WTC11 (cell line): ENCODE results near the gene TUBB2B. TPM values are rescaled to one million over a fixed set of nuclear protein-coding genes. Genes with fewer than 3 reads are reported as not detected.
A peak's percentile ranks its signal among the peaks of the same experiment; 100 is the strongest.

ENCODE experiments used
- ATAC-seq: fragments of 200-7000 bp; cut with Tn5 transposase; 2 replicates; pipeline ENCODE4 v1.10.0; 2021; ENCODE audit warnings: mild to moderate bottlenecking, moderate library complexity
- CTCF ChIA-PET: fragments of 300-600 bp; sonication (Branson Sonifier 250); formaldehyde crosslinking; loops from one replicate; lab custom pipeline; 2021; ENCODE audit warnings: antibody characterized with exemption; lab: Charles Lee
- POLR2A ChIA-PET: fragments of 350-600 bp; sonication (Branson Sonifier 250); formaldehyde crosslinking; loops from one replicate; lab custom pipeline; 2021; ENCODE audit warnings: antibody characterized with exemption; lab: Charles Lee
- DNase-seq: peaks from one replicate; pipeline ENCODE4 v3.0.0; 2021; ENCODE audit warnings: low spot score
- H3K27ac Mint-ChIP-seq: 2 replicates; pipeline ENCODE4 v1.8.0; 2021; ENCODE audit warnings: mixed read lengths
- H3K27me3 Mint-ChIP-seq: 2 replicates; pipeline ENCODE4 v1.8.0; 2021; ENCODE audit warnings: low read depth, mild to moderate bottlenecking, moderate library complexity, mixed read lengths
- H3K36me3 Mint-ChIP-seq: 2 replicates; pipeline ENCODE4 v1.8.0; 2021; ENCODE audit warnings: mixed read lengths
- H3K4me1 Mint-ChIP-seq: 2 replicates; pipeline ENCODE4 v1.8.0; 2022; ENCODE audit warnings: mixed read lengths
- H3K4me3 Mint-ChIP-seq: 2 replicates; pipeline ENCODE4 v1.8.0; 2021; ENCODE audit warnings: mild to moderate bottlenecking, moderate library complexity, mixed read lengths
- H3K9me3 Mint-ChIP-seq: 2 replicates; pipeline ENCODE4 v1.8.0; 2021; ENCODE audit warnings: mixed read lengths
- AR ChIP-seq: fragments of 250-450 bp; sonication (Bioruptor Pico); IDR thresholded peaks from 2 replicates; pipeline ENCODE4 v1.9.0; 2021; ENCODE audit warnings: mild to moderate bottlenecking
- ARID4B ChIP-seq: sonication (generic); formaldehyde crosslinking; IDR thresholded peaks from 2 replicates; pipeline ENCODE4 v1.8.0; 2023; ENCODE audit warnings: missing genetic modification reagents, mild to moderate bottlenecking, borderline replicate concordance
- ATF1 ChIP-seq: sonication (generic); formaldehyde crosslinking; IDR thresholded peaks from 2 replicates; pipeline ENCODE4 v1.8.1; 2023; ENCODE audit warnings: mild to moderate bottlenecking, moderate library complexity, missing genetic modification reagents
- ERG ChIP-seq: fragments of 250-450 bp; sonication (Bioruptor Pico); IDR thresholded peaks from 2 replicates; pipeline ENCODE4 v1.8.0; 2021; ENCODE audit warnings: mild to moderate bottlenecking
- FOXP1 ChIP-seq: sonication (generic); formaldehyde crosslinking; IDR thresholded peaks from 2 replicates; pipeline ENCODE4 v1.8.0; 2022; ENCODE audit warnings: missing genetic modification reagents, mild to moderate bottlenecking, moderate library complexity, borderline replicate concordance
- FOXP4 ChIP-seq: sonication (generic); formaldehyde crosslinking; IDR thresholded peaks from 2 replicates; pipeline ENCODE4 v1.8.0; 2022; ENCODE audit warnings: mild to moderate bottlenecking, missing genetic modification reagents
- GABPB1 ChIP-seq: sonication (generic); formaldehyde crosslinking; IDR thresholded peaks from 2 replicates; pipeline ENCODE4 v1.8.1; 2023; ENCODE audit warnings: mild to moderate bottlenecking, missing genetic modification reagents
- GRHL2 ChIP-seq: fragments of 250-450 bp; sonication (Bioruptor Pico); IDR thresholded peaks from 2 replicates; pipeline ENCODE4 v1.8.0; 2022; ENCODE audit warnings: mild to moderate bottlenecking, moderate library complexity; ENCODE audit not compliant: insufficient replicate concordance, severe bottlenecking
- HMGXB4 ChIP-seq: sonication (generic); formaldehyde crosslinking; IDR thresholded peaks from 2 replicates; pipeline ENCODE4 v1.8.1; 2023; ENCODE audit warnings: mild to moderate bottlenecking, moderate library complexity, missing genetic modification reagents
- KAT7 ChIP-seq: sonication (generic); formaldehyde crosslinking; IDR thresholded peaks from 2 replicates; pipeline ENCODE4 v1.8.1; 2023; ENCODE audit warnings: missing genetic modification reagents, mild to moderate bottlenecking, borderline replicate concordance
- MAX ChIP-seq: sonication (generic); formaldehyde crosslinking; IDR thresholded peaks from 2 replicates; pipeline ENCODE4 v1.8.0; 2022; ENCODE audit warnings: mild to moderate bottlenecking, missing genetic modification reagents
- MYBL2 ChIP-seq: sonication (generic); formaldehyde crosslinking; IDR thresholded peaks from 2 replicates; pipeline ENCODE4 v1.8.1; 2023; ENCODE audit warnings: mild to moderate bottlenecking, moderate library complexity, missing genetic modification reagents
- RORB ChIP-seq: fragments of 250-450 bp; sonication (Bioruptor Pico); IDR thresholded peaks from 2 replicates; pipeline ENCODE4 v1.9.0; 2021; ENCODE audit warnings: mild to moderate bottlenecking
- SMAD4 ChIP-seq: sonication (generic); formaldehyde crosslinking; IDR thresholded peaks from 2 replicates; pipeline ENCODE4 v1.8.0; 2022; ENCODE audit warnings: mild to moderate bottlenecking, missing genetic modification reagents
- TCF7 ChIP-seq: sonication (generic); formaldehyde crosslinking; IDR thresholded peaks from 2 replicates; pipeline ENCODE4 v1.8.0; 2022; ENCODE audit warnings: mild to moderate bottlenecking, low read depth, missing genetic modification reagents, moderate library complexity
- ZNF121 ChIP-seq: sonication (generic); formaldehyde crosslinking; IDR thresholded peaks from 2 replicates; pipeline ENCODE4 v1.8.0; 2023; ENCODE audit warnings: missing genetic modification reagents
- ZNF219 ChIP-seq: sonication (generic); formaldehyde crosslinking; IDR thresholded peaks from 2 replicates; pipeline ENCODE4 v1.8.0; 2023; ENCODE audit warnings: missing genetic modification reagents, mild to moderate bottlenecking, borderline replicate concordance
- ZNF423 ChIP-seq: fragments of 250-450 bp; sonication (Bioruptor Pico); IDR thresholded peaks from 2 replicates; pipeline ENCODE4 v2.1.2; 2022; ENCODE audit warnings: mild to moderate bottlenecking, moderate library complexity
- ZNF532 ChIP-seq: fragments of 250-450 bp; sonication (Bioruptor Pico); IDR thresholded peaks from 2 replicates; pipeline ENCODE4 v1.9.0; 2021; ENCODE audit warnings: mild to moderate bottlenecking, borderline replicate concordance
- total RNA-seq: library from RNA; stranded (reverse); gene quantifications from 3 replicates; pipeline ENCODE4 v1.2.3, GENCODE V29; 2021

The TUBB2B gene
- total RNA-seq, 1 experiment from 2014 or later, result 591 TPM

GRCh38 chr6:3229566-3230178, 2.2 kb upstream of the TUBB2B start:
- DNase-seq (peak; percentile 69), ATAC-seq (peak; percentile 5)
- H3K4me1 Mint-ChIP-seq, result peaks cover 50% of the 10 kb centered on the region
- H3K36me3 Mint-ChIP-seq, result peaks cover 11% of the 10 kb centered on the region
- peaks cover 23% of the 10 kb centered on the region for H3K27me3 Mint-ChIP-seq
- CTCF ChIA-PET, result interaction anchor here (0.6 to 5.2 kb wide), 13 partner anchors 10 to 277 kb away, joined by 3 to 65 read pairs (median 4); partner anchors contain the start of genes PSMG4, RIPK1, SLC22A23 and TUBB2A
- POLR2A ChIA-PET, result interaction anchor here (0.9 to 3.1 kb wide), 4 partner anchors 21 to 71 kb away, joined by 4 to 24 read pairs (median 5); partner anchors contain the start of genes PSMG4 and TUBB2A
- H3K4me3 Mint-ChIP-seq, result peak overlapping the region; percentile 89
- no peak overlapping the region for H3K27ac Mint-ChIP-seq
- no peaks in the 10 kb centered on the region for H3K9me3 Mint-ChIP-seq
- TF ChIP-seq GABPB1 (CRISPR knock-in tag), result no peak
- no peak for TF ChIP-seq SMAD4 (CRISPR knock-in tag)
- peak; percentile 16; the same call in 1 of the 2 replicates for TF ChIP-seq FOXP4 (CRISPR knock-in tag)
- no peak for TF ChIP-seq ZNF219 (CRISPR knock-in tag)
- TF ChIP-seq ATF1, result no peak
- no peak for TF ChIP-seq GRHL2 (CRISPR knock-in tag)
- TF ChIP-seq RORB (CRISPR knock-in tag), result no peak
- TF ChIP-seq ZNF423, result 0 out of 2 replicates have a peak, but pooled peaks have one; percentile 17
- no peak for TF ChIP-seq MYBL2 (CRISPR knock-in tag)
- TF ChIP-seq ZNF532, result no peak
- TF ChIP-seq ARID4B (CRISPR knock-in tag), result peak; percentile 75; the same call in 1 of the 2 replicates
- 0 out of 2 replicates have a peak, but pooled peaks have one; percentile 16 for TF ChIP-seq FOXP1
- 0 out of 2 replicates have a peak, but pooled peaks have one; percentile 46 for TF ChIP-seq ZNF121 (CRISPR knock-in tag)
- peak; percentile 50; the same call in 1 of the 2 replicates for TF ChIP-seq HMGXB4 (CRISPR knock-in tag)
- no peak for TF ChIP-seq AR
- no peak for TF ChIP-seq TCF7 (CRISPR knock-in tag)
- TF ChIP-seq KAT7, result no peak
- TF ChIP-seq MAX (CRISPR knock-in tag), result peak; percentile 44; the same call in 1 of the 2 replicates
- no peak for TF ChIP-seq ERG (CRISPR knock-in tag)
